HCT116 (cell line): ENCODE measurements around the gene CCDC197.

ENCODE experiments used
- EZH2phosphoT487 ChIP-seq: fragments of 200-600 bp; IDR thresholded peaks from 2 replicates; pipeline ENCODE4 v1.6.1; 2018; ENCODE audit warnings: antibody characterized with exemption, borderline replicate concordance
- POLR2A ChIP-seq: IDR thresholded peaks from 2 replicates; pipeline ENCODE4 v1.7.0; 2011; ENCODE audit warnings: borderline replicate concordance; ENCODE audit not compliant: insufficient read depth, insufficient read length; ENCODE audit errors: extremely low read depth
- RAD21 ChIP-seq: IDR thresholded peaks from 2 replicates; pipeline ENCODE4 v1.6.1; 2012; ENCODE audit warnings: low read depth, mild to moderate bottlenecking
- ZFX ChIP-seq: fragments of 450-650 bp; IDR thresholded peaks from 2 replicates; pipeline ENCODE4 v1.6.1; 2017
- TF ChIP-seq, protein P1 (sequence below), 3 experiments: fragments of 200-600 bp in 1 of 3; sonication (generic) in 1 of 3; IDR thresholded peaks in 2 of 3; conservative IDR thresholded peaks in 1 of 3; 2 replicates each; pipeline ENCODE4 v1.5.1; 2012 to 2017; ENCODE audit warnings: low read depth in 2 of 3, low read length in 2 of 3, antibody characterized with exemption in 1 of 3, borderline replicate concordance in 1 of 3, control low read depth in 1 of 3, mild to moderate bottlenecking in 1 of 3, mixed read lengths in 1 of 3, mixed run types in 1 of 3, moderate library complexity in 1 of 3; ENCODE audit not compliant: insufficient read depth in 1 of 3
- TF ChIP-seq, protein P2 (sequence below): IDR thresholded peaks from 2 replicates; pipeline ENCODE4 v1.6.1; 2012

DNA sequence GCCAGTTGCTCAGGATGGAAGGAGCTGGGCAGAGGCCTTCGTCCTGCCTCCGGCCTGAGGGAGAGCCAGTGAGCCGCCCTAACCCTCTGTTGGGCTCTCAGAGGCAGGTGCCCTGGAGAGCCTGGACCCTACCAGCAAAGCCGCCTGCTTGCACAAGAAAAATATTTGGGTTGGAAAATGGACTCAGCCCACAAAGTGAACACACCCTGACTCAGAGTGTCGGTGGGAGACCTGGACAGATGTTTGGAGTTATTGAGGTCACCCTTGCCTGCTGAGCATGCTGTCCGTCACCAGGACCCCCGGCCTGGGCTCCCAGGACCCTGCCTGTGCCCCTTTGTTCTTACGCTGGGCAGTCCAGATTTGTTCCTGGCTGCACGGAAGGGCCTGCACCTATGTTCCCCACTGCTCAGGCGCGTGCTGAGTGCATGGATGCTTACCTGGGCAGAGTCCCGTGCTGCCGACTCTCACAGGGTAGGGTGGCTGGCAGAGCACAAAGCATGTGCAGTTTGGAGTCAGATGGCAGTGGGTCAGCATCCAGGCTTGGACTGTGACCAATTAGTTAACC is 47.5 kb upstream of the CCDC197 start:
- TF ChIP-seq, protein P1, sequence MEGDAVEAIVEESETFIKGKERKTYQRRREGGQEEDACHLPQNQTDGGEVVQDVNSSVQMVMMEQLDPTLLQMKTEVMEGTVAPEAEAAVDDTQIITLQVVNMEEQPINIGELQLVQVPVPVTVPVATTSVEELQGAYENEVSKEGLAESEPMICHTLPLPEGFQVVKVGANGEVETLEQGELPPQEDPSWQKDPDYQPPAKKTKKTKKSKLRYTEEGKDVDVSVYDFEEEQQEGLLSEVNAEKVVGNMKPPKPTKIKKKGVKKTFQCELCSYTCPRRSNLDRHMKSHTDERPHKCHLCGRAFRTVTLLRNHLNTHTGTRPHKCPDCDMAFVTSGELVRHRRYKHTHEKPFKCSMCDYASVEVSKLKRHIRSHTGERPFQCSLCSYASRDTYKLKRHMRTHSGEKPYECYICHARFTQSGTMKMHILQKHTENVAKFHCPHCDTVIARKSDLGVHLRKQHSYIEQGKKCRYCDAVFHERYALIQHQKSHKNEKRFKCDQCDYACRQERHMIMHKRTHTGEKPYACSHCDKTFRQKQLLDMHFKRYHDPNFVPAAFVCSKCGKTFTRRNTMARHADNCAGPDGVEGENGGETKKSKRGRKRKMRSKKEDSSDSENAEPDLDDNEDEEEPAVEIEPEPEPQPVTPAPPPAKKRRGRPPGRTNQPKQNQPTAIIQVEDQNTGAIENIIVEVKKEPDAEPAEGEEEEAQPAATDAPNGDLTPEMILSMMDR (IDR thresholded peaks at IDR 0.05 in 2 of 3, conservative IDR thresholded peaks at IDR 0.05 in 1 of 3; ENCODE audit: borderline replicate concordance in 1 of 3, insufficient read depth in 1 of 3, low read depth in 2 of 3, low read length in 2 of 3), result no peak
- TF ChIP-seq POLR2A (no peak), RAD21 (no peak), ZFX (no peak), EZH2phosphoT487 (no peak)
- TF ChIP-seq, protein P2, sequence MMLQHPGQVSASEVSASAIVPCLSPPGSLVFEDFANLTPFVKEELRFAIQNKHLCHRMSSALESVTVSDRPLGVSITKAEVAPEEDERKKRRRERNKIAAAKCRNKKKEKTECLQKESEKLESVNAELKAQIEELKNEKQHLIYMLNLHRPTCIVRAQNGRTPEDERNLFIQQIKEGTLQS, result no peak
